GM12891 (cell line): ENCODE data around the gene NGEF.

Experiments
- POLR2A ChIP-seq: IDR thresholded peaks from 2 replicates; pipeline ENCODE4 v1.6.1; 2011; ENCODE audit warnings: low read depth, low read length, control low read depth
- POLR2AphosphoS5 ChIP-seq: IDR thresholded peaks from 2 replicates; pipeline ENCODE4 v1.6.1; 2011; ENCODE audit warnings: low read depth, low read length, control low read depth
- TAF1 ChIP-seq: IDR thresholded peaks from 2 replicates; pipeline ENCODE4 v1.6.1; 2011; ENCODE audit warnings: low read depth, low read length, control low read depth

DNA sequence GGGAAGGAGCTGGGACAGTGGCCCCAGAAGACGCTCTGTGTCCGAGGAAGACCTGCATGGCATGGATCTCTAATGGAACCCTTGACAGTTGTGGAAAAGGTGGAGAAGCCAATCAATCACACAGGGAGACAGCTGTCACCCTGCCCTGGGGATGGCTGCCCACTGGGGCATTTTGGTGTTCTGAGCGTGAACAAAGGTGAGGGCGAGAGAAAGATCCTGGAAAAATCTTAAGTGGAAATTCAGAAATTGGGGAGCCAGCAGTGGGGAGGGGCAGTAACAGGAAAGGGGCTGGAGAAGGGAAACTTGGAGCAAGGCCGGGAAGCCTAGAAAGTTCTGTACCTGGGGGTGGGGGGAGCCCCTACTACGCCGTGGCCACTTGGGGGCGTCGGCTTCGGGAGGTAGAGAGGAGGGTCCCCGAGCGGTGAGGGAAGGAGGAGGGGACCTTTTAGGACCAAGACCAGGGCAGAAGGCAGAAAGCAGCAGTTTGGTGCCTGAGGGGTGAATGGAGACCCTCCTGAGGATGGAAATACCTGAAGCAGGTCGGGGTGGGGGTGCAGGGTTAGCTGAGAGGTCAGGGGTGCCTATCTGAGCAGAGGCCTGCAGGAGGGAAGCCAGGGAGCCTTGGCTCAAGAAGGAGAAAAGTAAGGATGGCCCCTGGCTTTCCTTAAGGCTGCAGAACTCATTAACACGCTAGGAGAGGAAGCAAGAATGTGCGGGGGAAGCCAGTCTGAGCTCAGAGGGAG is 30.0 kb downstream of the NGEF start:
- TF ChIP-seq POLR2A (no peak), POLR2AphosphoS5 (no peak), TAF1 (no peak)
